GM19395 (cell line): ENCODE data around the gene NKAPL.
A peak's percentile ranks its signal among the peaks of the same experiment; 100 is the strongest.

Experiments used
- ATAC-seq: cut with Tn5 transposase; IDR thresholded peaks from one replicate; pipeline ENCODE4 v1.9.1; 2021; ENCODE audit warnings: mild to moderate bottlenecking, moderate library complexity; ENCODE audit not compliant: unreplicated experiment

NKAPL gene

GRCh38 chr6:28258877-28259777, at the start of gene NKAPL:
Gene NKAPL (plus strand): TSS chr6:28259297. CDS start chr6:28259372, 75 bp downstream.
- no peak for ATAC-seq

GRCh38 chr6:28209753-28210535, 49.2 kb upstream of the NKAPL start:
- ATAC-seq: no peak

- ATAC-seq: no peak
Observed at GRCh38 chr6:28211840-28212509, 47.1 kb upstream of the NKAPL start.

GRCh38 chr6:28212510-28213212, 46.4 kb upstream of the NKAPL start:
- peak; percentile 67 for ATAC-seq

- ATAC-seq: no peak
Observed at GRCh38 chr6:28213213-28213523, 45.9 kb upstream of the NKAPL start.

- no peak for ATAC-seq
Observed at GRCh38 chr6:28215425-28215824, 43.7 kb upstream of the NKAPL start.

- no peak for ATAC-seq
Observed at GRCh38 chr6:28217890-28218289, 41.2 kb upstream of the NKAPL start.

- peak; percentile 66 for ATAC-seq
Observed at GRCh38 chr6:28218312-28219248, 40.5 kb upstream of the NKAPL start.

GRCh38 chr6:28220257-28221133, 38.6 kb upstream of the NKAPL start:
- ATAC-seq: no peak

- peak; percentile 6 for ATAC-seq
Observed at GRCh38 chr6:28224131-28225055, 34.7 kb upstream of the NKAPL start.

GRCh38 chr6:28225056-28225834, 33.9 kb upstream of the NKAPL start, which contains the start of gene ZSCAN9:
Gene ZSCAN9 (plus strand): TSS chr6:28225275. CDS start chr6:28227085, 1,810 bp downstream.
- peak; percentile 81 for ATAC-seq

GRCh38 chr6:28226460-28226859, 32.6 kb upstream of the NKAPL start:
- no peak for ATAC-seq

GRCh38 chr6:28232785-28233184, 26.3 kb upstream of the NKAPL start:
- no peak for ATAC-seq

GRCh38 chr6:28235912-28236452, 23.1 kb upstream of the NKAPL start:
- no peak for ATAC-seq

- ATAC-seq: no peak
Observed at GRCh38 chr6:28239636-28240035, 19.5 kb upstream of the NKAPL start.

GRCh38 chr6:28240471-28240870, 18.6 kb upstream of the NKAPL start:
- ATAC-seq: no peak

GRCh38 chr6:28243946-28244345, 15.2 kb upstream of the NKAPL start:
- no peak for ATAC-seq
